T-helper 22 cell (primary cell): ENCODE data around the gene CCAR1.
"Not testable (repeated sequence)": the region's sequence is repeated elsewhere in the genome, so short reads cannot be mapped to it uniquely, and the experiment has no call there.

Experiments
- DNase-seq: peaks from one replicate; pipeline ENCODE4 v3.0.0-alpha.2; 2020; ENCODE audit warnings: low read depth

The CCAR1 gene

GRCh38 chr10:68828083-68828601, 107.1 kb downstream of the CCAR1 start:
- DNase-seq: not testable (repeated sequence)

GRCh38 chr10:68828833-68829232, 107.8 kb downstream of the CCAR1 start:
- DNase-seq: no peak

- no peak for DNase-seq
Measured at GRCh38 chr10:68829521-68829920, 108.5 kb downstream of the CCAR1 start.

- DNase-seq: no peak
Measured at GRCh38 chr10:68829952-68830351, 108.9 kb downstream of the CCAR1 start.

GRCh38 chr10:68831961-68832455, 111.0 kb downstream of the CCAR1 start:
- no peak for DNase-seq

GRCh38 chr10:68832601-68833000, 111.6 kb downstream of the CCAR1 start:
- DNase-seq: no peak

GRCh38 chr10:68837626-68838322, 116.7 kb downstream of the CCAR1 start:
- no peak for DNase-seq

GRCh38 chr10:68840650-68841049, 119.6 kb downstream of the CCAR1 start:
- not testable (repeated sequence) for DNase-seq
